A549 (cell line): ENCODE results near the gene TNFRSF19. TPM values are rescaled to one million over a fixed set of nuclear protein-coding genes. Genes with fewer than 3 reads are reported as not detected.

Source experiments
- ATAC-seq, 2 experiments: fragments of 200-7000 bp in 1 of 2; fragments of >200 bp in 1 of 2; cut with Nextera tagmentation in 1 of 2; cut with Tn5 transposase in 1 of 2; 3 replicates each; pipeline versions ENCODE4 v1.8.0 to v1.9.1; 2018 to 2020; ENCODE audit warnings: mild to moderate bottlenecking in 1 of 2, moderate library complexity in 1 of 2
- CTCF ChIA-PET: fragments of 300-600 bp; sonication (Branson Sonifier 250); formaldehyde crosslinking; extraction: SDS; loops from one replicate; lab custom pipeline; 2021; ENCODE audit warnings: antibody characterized with exemption, inconsistent platforms; lab: Yijun Ruan, JAX
- POLR2A ChIA-PET: fragments of 350-600 bp; formaldehyde crosslinking; extraction: SDS; loops from one replicate; lab custom pipeline; 2021; ENCODE audit warnings: antibody characterized with exemption, inconsistent platforms; lab: Yijun Ruan, JAX
- DNase-seq, 2 experiments: peaks; one replicate each; pipeline versions ENCODE4 v3.0.0 to v3.0.0-alpha.2; 2011 to 2016; ENCODE audit warnings: low read depth in 1 of 2, low spot score in 1 of 2
- FAIRE-seq: peaks from 2 replicates; lab custom pipeline; 2011; peaks lifted over from hg19 to GRCh38; lab: Jason Lieb, UNC
- H3K27ac ChIP-seq, 2 experiments: fragments of >200 bp; sonication (Bioruptor Twin); formaldehyde crosslinking; 3 replicates each; pipeline ENCODE4 v1.5.1; 2016 to 2017
- H3K4me1 ChIP-seq: fragments of >200 bp; sonication (Bioruptor Twin); formaldehyde crosslinking; 3 replicates; pipeline ENCODE4 v1.6.1; 2016
- H3K4me2 ChIP-seq: fragments of >200 bp; sonication (Bioruptor Twin); formaldehyde crosslinking; 3 replicates; pipeline ENCODE4 v1.6.1; 2016
- H3K4me3 ChIP-seq: fragments of >200 bp; sonication (Bioruptor Twin); formaldehyde crosslinking; 3 replicates; pipeline ENCODE4 v1.5.1; 2016
- H3K9me3 ChIP-seq: fragments of >200 bp; sonication (Bioruptor Twin); formaldehyde crosslinking; 3 replicates; pipeline ENCODE4 v1.6.1; 2016
- BHLHE40 ChIP-seq: IDR thresholded peaks from 2 replicates; pipeline ENCODE4 v1.6.1; 2012; ENCODE audit warnings: low read depth, low read length, inconsistent platforms
- CBX2 ChIP-seq: fragments of 200-600 bp; sonication (generic); IDR thresholded peaks from 2 replicates; pipeline ENCODE4 v1.6.1; 2016; ENCODE audit warnings: low read depth, mild to moderate bottlenecking, borderline replicate concordance
- CBX8 ChIP-seq: fragments of 200-600 bp; sonication (generic); IDR thresholded peaks from 2 replicates; pipeline ENCODE4 v1.6.1; 2016
- CHD4 ChIP-seq: fragments of 200-600 bp; sonication (generic); IDR thresholded peaks from 2 replicates; pipeline ENCODE4 v1.6.1; 2016; ENCODE audit warnings: antibody characterized with exemption, mild to moderate bottlenecking, borderline replicate concordance
- E2F6 ChIP-seq: IDR thresholded peaks from 2 replicates; pipeline ENCODE4 v1.6.1; 2012; ENCODE audit warnings: low read depth, borderline replicate concordance
- ELK1 ChIP-seq: fragments of 150-350 bp; IDR thresholded peaks from 2 replicates; pipeline ENCODE4 v1.6.1; 2014; ENCODE audit warnings: low read depth, mild to moderate bottlenecking, low read length
- FOSL2 ChIP-seq, 2 experiments: fragments of 450-650 bp in 1 of 2; fragments of >200 bp in 1 of 2; sonication (Bioruptor Twin) in 1 of 2; formaldehyde crosslinking; IDR thresholded peaks; 2 replicates each; pipeline versions ENCODE4 v1.5.0 to v1.6.1; 2016 to 2020; ENCODE audit warnings: mild to moderate bottlenecking in 1 of 2, moderate library complexity in 1 of 2
- HES2 ChIP-seq: fragments of >200 bp; sonication (Bioruptor Twin); formaldehyde crosslinking; IDR thresholded peaks from 2 replicates; pipeline ENCODE4 v1.6.1; 2016
- HOXB13 ChIP-seq: fragments of 250-450 bp; sonication (Bioruptor Pico); IDR thresholded peaks from 2 replicates; pipeline ENCODE4 v1.5.0; 2020; ENCODE audit warnings: low read depth, mild to moderate bottlenecking, moderate library complexity
- MAFK ChIP-seq: fragments of 450-650 bp; IDR thresholded peaks from 2 replicates; pipeline ENCODE4 v1.6.1; 2014; ENCODE audit not compliant: partially characterized antibody
- REST ChIP-seq: fragments of 200-600 bp; sonication (generic); IDR thresholded peaks from 2 replicates; pipeline ENCODE4 v1.6.1; 2016; ENCODE audit warnings: antibody characterized with exemption, mild to moderate bottlenecking, moderate library complexity
- TFCP2L1 ChIP-seq: fragments of 250-450 bp; sonication (Bioruptor Pico); IDR thresholded peaks from 2 replicates; pipeline ENCODE4 v1.5.0; 2021; ENCODE audit warnings: mild to moderate bottlenecking
- ZNF302 ChIP-seq: fragments of 250-450 bp; sonication (Bioruptor Pico); IDR thresholded peaks from 2 replicates; pipeline ENCODE4 v1.9.0; 2021; ENCODE audit warnings: inconsistent platforms, mild to moderate bottlenecking, moderate library complexity
- WGBS: methylation state at CpG from one replicate; pipeline ENCODE4 v1.1.6; 2017; ENCODE audit errors: missing lambda C conversion rate; 5-methylcytosine and 5-hydroxymethylcytosine counted together
- polyA plus RNA-seq, 4 experiments: library from polyadenylated mRNA; depleted of rRNA in 3 of 4; stranded (reverse); fragments of >200 nt; fragmentation: RNase III in 1 of 4; extraction: RNeasy Plus Mini Kit Qiagen cat#74134 plus additional on column Dnase treatment in 1 of 4; gene quantifications; 2 replicates in 3 of 4; 3 replicates in 1 of 4; pipeline ENCODE4 v1.2.3, GENCODE V29; 2011 to 2017

TNFRSF19 gene
- polyA plus RNA-seq, 2 of the 4 experiments (the other 2 are of a cell fraction) = 1.2 to 1.9 TPM

GRCh38 chr13:23621316-23621645, 51.1 kb downstream of the TNFRSF19 start:
- CTCF ChIA-PET = interaction anchor here (1.1 to 1.4 kb wide), 2 partner anchors 43 to 248 kb away, joined by 4 read pairs; no protein-coding TSS in a partner anchor
- no peak for FAIRE-seq

GRCh38 chr13:23622985-23623384, 52.8 kb downstream of the TNFRSF19 start:
- ATAC-seq = no peak
- DNase-seq = no peak
- POLR2A ChIA-PET = no interaction called here
- TF ChIP-seq CBX8 (no peak), TFCP2L1 (CRISPR knock-in tag) (no peak), HOXB13 (CRISPR knock-in tag) (no peak), HES2 (no peak), ELK1 (no peak), CBX2 (no peak), REST (no peak), ZNF302 (CRISPR knock-in tag) (no peak), E2F6 (no peak), BHLHE40 (no peak)
- Histone ChIP-seq H3K4me3 (no peak overlapping the region), H3K4me2 (no peak overlapping the region), H3K27ac (no peak overlapping the region), H3K4me1 (peaks cover 19% of the 10 kb centered on the region), H3K9me3 (no peaks in the 10 kb centered on the region)
- no peak for FAIRE-seq
- CTCF ChIA-PET = no interaction called here
- WGBS = 62% methylated on average over 3 of the region's 3 CpGs

More at GRCh38 chr13:23621316-23621645, 51.1 kb downstream of the TNFRSF19 start:
- H3K4me3 ChIP-seq = no peak overlapping the region
- peaks cover 24% of the 10 kb centered on the region for H3K4me1 ChIP-seq
- ATAC-seq = peak; percentile 91 to 97
- H3K9me3 ChIP-seq = no peaks in the 10 kb centered on the region
- WGBS = 0% methylated on average over 2 of the region's 2 CpGs
- H3K4me2 ChIP-seq = peak overlapping the region; percentile 23; the same call in 1 of the 3 replicates
- peak overlapping the region in 1 of 2 experiments; percentile 68; a peak in 3 of 6 replicates for H3K27ac ChIP-seq
- TF ChIP-seq CHD4 = no peak
- no peak for TF ChIP-seq FOSL2 (IDR thresholded peaks at IDR 0.05)
- peak; percentile 32; the same call in 1 of the 2 replicates for TF ChIP-seq FOSL2 (CRISPR knock-in tag; IDR thresholded peaks at IDR 0.05)
- DNase-seq = peak; percentile 36 to 57
- POLR2A ChIA-PET = interaction anchor here (0.8 kb wide), 1 partner anchor 9 kb away, joined by 3 read pairs; no protein-coding TSS in a partner anchor

GRCh38 chr13:23623394-23623793, 53.2 kb downstream of the TNFRSF19 start:
- ATAC-seq (no peak), FAIRE-seq (no peak), DNase-seq (no peak)
- Histone ChIP-seq H3K9me3 (no peaks in the 10 kb centered on the region), H3K4me2 (no peak overlapping the region), H3K4me3 (no peak overlapping the region), H3K4me1 (peaks cover 14% of the 10 kb centered on the region; the same call in 2 of the 3 replicates), H3K27ac (no peak overlapping the region)
- CTCF ChIA-PET = no interaction called here
- 73% methylated on average over 3 of the region's 3 CpGs for WGBS
- TF ChIP-seq BHLHE40 = no peak
- TF ChIP-seq E2F6 = no peak
- TF ChIP-seq MAFK = peak; percentile 53
- POLR2A ChIA-PET = no interaction called here
